ENCODE data around the gene SLC38A11. TPM values are rescaled to one million over a fixed set of nuclear protein-coding genes. Genes with fewer than 3 reads are reported as not detected.
"Not testable (repeated sequence)": the region's sequence is repeated elsewhere in the genome, so short reads cannot be mapped to it uniquely, and the experiment has no call there.

SLC38A11 gene
- total RNA-seq, 2 experiments from 2014 or later = not detected

DNA sequence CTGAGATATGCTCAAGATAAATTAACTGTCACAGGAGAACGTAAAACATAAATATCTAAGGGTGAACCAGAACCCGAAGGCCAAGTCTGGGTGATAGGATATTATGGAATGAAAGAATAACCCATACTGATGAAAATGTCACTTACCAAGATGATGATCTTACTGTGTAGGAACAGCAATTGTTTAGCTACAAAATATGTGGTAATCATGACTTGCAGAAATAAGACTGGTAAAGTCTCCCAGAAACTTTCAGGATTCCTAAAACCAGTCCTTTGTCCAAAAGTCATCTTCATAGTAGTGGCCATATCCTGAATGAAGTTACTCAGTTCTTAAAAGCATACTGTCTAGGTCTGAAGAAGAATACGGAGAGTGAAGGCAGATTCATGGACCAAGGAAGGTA lies 30.7 kb upstream of the SLC38A11 start:
- DNase-seq (ENCODE audit: low spot score); H3K27ac ChIP-seq (ENCODE audit: low read depth, low read length, poor library complexity, severe bottlenecking); H3K36me3 ChIP-seq (ENCODE audit: insufficient read depth, low read length); H3K9me2 ChIP-seq (ENCODE audit: insufficient read depth, low read length); H3K79me2 ChIP-seq (ENCODE audit: insufficient read depth, low read depth, low read length); H3K4me1 ChIP-seq (ENCODE audit: insufficient read depth, low read length, poor library complexity, severe bottlenecking); H3K4me2 ChIP-seq (ENCODE audit: low read length); H3K9me3 ChIP-seq (ENCODE audit: low read length); H4K20me1 ChIP-seq (ENCODE audit: insufficient read depth, low read length); BruUV-seq (replicated peaks); intact Hi-C loops (cut with micrococcal nuclease; ENCODE audit: unreplicated experiment); H3K4me3 ChIP-seq (ENCODE audit: low read depth, low read length, poor library complexity, severe bottlenecking); H2AFZ ChIP-seq (ENCODE audit: low read length); CTCF ChIA-PET (ENCODE audit: unreplicated experiment): not testable (repeated sequence)
- POLR2A ChIA-PET = interaction anchor here (1.4 kb wide), 1 partner anchor 8 kb away, joined by 3 read pairs; no protein-coding TSS in a partner anchor

DNA sequence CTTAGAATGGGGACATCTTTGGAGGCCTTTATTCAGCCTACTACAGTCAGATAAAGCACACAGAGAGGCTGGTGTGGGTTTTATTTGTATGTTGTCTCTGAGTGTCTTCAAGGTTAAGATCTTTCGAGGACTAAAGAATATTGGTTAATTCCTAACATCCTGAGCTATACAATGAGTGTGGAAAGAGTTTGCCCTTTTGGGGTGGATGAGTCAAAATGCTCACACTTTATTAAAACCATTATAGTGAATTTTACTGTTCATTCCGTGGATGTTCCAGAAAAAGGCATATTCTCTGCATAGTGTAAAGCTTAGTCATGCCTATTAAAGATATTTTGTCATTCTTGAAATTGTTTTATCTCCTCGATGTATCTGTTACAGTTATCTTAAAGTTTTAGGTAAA lies 29.1 kb upstream of the SLC38A11 start:
- DNase-seq (ENCODE audit: low spot score) = no peak
- ChIA-PET CTCF (ENCODE audit: unreplicated experiment) (no interaction called here), POLR2A (interaction anchor here (0.6 to 1.4 kb wide), 2 partner anchors 10 to 388 kb away, joined by 3 read pairs; no protein-coding TSS in a partner anchor)
- intact Hi-C loops (cut with micrococcal nuclease; ENCODE audit: unreplicated experiment) = no loop called here
- no peaks in the 10 kb centered on the region for H4K20me1 ChIP-seq (ENCODE audit: insufficient read depth, low read length)
- H3K4me2 ChIP-seq (ENCODE audit: low read length) = no peak overlapping the region
- no peak overlapping the region for H2AFZ ChIP-seq (ENCODE audit: low read length)
- no peaks in the 10 kb centered on the region for H3K4me1 ChIP-seq (ENCODE audit: insufficient read depth, low read length, poor library complexity, severe bottlenecking)
- TF ChIP-seq, protein P1, sequence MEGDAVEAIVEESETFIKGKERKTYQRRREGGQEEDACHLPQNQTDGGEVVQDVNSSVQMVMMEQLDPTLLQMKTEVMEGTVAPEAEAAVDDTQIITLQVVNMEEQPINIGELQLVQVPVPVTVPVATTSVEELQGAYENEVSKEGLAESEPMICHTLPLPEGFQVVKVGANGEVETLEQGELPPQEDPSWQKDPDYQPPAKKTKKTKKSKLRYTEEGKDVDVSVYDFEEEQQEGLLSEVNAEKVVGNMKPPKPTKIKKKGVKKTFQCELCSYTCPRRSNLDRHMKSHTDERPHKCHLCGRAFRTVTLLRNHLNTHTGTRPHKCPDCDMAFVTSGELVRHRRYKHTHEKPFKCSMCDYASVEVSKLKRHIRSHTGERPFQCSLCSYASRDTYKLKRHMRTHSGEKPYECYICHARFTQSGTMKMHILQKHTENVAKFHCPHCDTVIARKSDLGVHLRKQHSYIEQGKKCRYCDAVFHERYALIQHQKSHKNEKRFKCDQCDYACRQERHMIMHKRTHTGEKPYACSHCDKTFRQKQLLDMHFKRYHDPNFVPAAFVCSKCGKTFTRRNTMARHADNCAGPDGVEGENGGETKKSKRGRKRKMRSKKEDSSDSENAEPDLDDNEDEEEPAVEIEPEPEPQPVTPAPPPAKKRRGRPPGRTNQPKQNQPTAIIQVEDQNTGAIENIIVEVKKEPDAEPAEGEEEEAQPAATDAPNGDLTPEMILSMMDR (conservative IDR thresholded peaks at IDR 0.05; ENCODE audit: low read length) = no peak
- TF ChIP-seq EZH2phosphoT487 (IDR thresholded peaks at IDR 0.05; ENCODE audit: borderline replicate concordance, low read depth, low read length) = no peak
- no peak overlapping the region for H3K27ac ChIP-seq (ENCODE audit: low read depth, low read length, poor library complexity, severe bottlenecking)
- no peak overlapping the region for H3K4me3 ChIP-seq (ENCODE audit: low read depth, low read length, poor library complexity, severe bottlenecking)
- no peaks in the 10 kb centered on the region for H3K79me2 ChIP-seq (ENCODE audit: insufficient read depth, low read depth, low read length)
- BruUV-seq (replicated peaks) = no TSS peak
- H3K9me3 ChIP-seq (ENCODE audit: low read length) = no peaks in the 10 kb centered on the region
- H3K36me3 ChIP-seq (ENCODE audit: insufficient read depth, low read length) = no peaks in the 10 kb centered on the region
- H3K9me2 ChIP-seq (ENCODE audit: insufficient read depth, low read length) = no peaks in the 10 kb centered on the region

DNA sequence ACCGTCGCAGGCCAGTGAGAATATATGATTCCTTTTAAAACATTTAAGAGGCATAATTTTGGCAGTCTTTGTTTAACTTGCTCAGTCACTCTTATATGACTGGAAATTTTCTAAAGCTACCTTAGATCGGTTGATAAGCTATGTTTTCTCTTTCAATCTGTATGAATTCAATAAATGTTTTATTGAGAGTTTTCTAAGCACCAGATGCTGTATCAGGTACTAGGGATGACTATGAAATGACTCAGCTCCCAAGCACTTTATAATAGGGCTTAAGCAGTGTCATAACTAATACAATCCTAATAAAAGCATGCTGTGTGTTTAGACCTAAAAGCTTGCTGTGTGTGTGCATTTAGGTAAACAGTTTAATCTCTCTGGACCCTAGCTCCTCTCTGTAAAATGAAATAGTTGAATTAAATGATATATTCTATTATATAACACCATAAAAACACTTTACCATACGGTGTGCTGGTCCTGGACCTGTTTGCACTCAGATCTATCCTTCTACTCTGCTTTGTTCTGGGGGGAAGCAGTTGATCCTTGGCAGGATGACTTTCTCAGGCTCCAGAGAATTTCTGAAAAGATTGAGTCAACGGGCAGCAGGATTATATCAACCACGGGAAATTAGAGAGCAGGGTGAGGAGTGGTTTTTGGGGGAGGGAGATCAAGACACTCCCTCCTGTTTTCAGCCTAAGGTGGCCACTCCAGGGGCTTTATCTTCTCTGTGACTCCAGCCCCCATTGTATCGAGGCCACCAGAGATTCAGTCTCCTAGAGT lies 26.1 kb upstream of the SLC38A11 start:
- H3K27ac ChIP-seq (ENCODE audit: low read depth, low read length, poor library complexity, severe bottlenecking) = no peak overlapping the region
- no peak overlapping the region for H3K4me3 ChIP-seq (ENCODE audit: low read depth, low read length, poor library complexity, severe bottlenecking)
- H3K9me2 ChIP-seq (ENCODE audit: insufficient read depth, low read length) = no peaks in the 10 kb centered on the region
- H4K20me1 ChIP-seq (ENCODE audit: insufficient read depth, low read length) = no peaks in the 10 kb centered on the region
- H3K36me3 ChIP-seq (ENCODE audit: insufficient read depth, low read length) = no peaks in the 10 kb centered on the region
- H2AFZ ChIP-seq (ENCODE audit: low read length) = no peak overlapping the region
- ChIA-PET CTCF (ENCODE audit: unreplicated experiment) (no interaction called here), POLR2A (interaction anchor here (1.0 to 2.0 kb wide), 4 partner anchors 10 to 13 kb away, joined by 3 to 9 read pairs (median 5); no protein-coding TSS in a partner anchor)
- H3K4me1 ChIP-seq (ENCODE audit: insufficient read depth, low read length, poor library complexity, severe bottlenecking) = no peaks in the 10 kb centered on the region
- no peaks in the 10 kb centered on the region for H3K79me2 ChIP-seq (ENCODE audit: insufficient read depth, low read depth, low read length)
- no peak for TF ChIP-seq EZH2phosphoT487 (IDR thresholded peaks at IDR 0.05; ENCODE audit: borderline replicate concordance, low read depth, low read length)
- TF ChIP-seq, protein P1 (conservative IDR thresholded peaks at IDR 0.05; ENCODE audit: low read length) = no peak
- no TSS peak for BruUV-seq (replicated peaks)
- no peaks in the 10 kb centered on the region for H3K9me3 ChIP-seq (ENCODE audit: low read length)
- no peak overlapping the region for H3K4me2 ChIP-seq (ENCODE audit: low read length)
- intact Hi-C loops (cut with micrococcal nuclease; ENCODE audit: unreplicated experiment) = no loop called here
- no peak for DNase-seq (ENCODE audit: low spot score)

DNA sequence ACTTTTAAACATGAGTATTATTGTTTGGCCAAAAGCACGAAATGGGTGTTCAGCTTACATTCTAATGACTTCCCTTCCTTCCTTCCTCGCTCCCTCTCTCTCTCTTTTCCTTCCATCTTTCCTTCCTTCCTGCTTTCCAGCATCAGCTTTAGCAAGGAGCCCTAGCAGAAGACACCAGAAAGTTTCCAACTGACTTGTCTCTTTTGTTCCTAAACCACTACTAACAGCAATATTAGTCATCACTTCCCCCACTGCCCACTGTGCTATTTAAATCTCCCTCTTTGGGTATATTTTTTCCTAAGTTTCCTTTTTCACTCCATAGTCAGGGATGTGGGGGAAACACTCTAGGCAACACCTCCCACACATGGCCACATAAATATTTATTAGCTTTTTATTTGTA lies 25.4 kb upstream of the SLC38A11 start:
- DNase-seq (ENCODE audit: low spot score); H3K79me2 ChIP-seq (ENCODE audit: insufficient read depth, low read depth, low read length); intact Hi-C loops (cut with micrococcal nuclease; ENCODE audit: unreplicated experiment); H3K4me1 ChIP-seq (ENCODE audit: insufficient read depth, low read length, poor library complexity, severe bottlenecking); H3K36me3 ChIP-seq (ENCODE audit: insufficient read depth, low read length); H3K9me3 ChIP-seq (ENCODE audit: low read length); H3K9me2 ChIP-seq (ENCODE audit: insufficient read depth, low read length); H3K4me2 ChIP-seq (ENCODE audit: low read length); CTCF ChIA-PET (ENCODE audit: unreplicated experiment); H4K20me1 ChIP-seq (ENCODE audit: insufficient read depth, low read length); BruUV-seq (replicated peaks); H3K4me3 ChIP-seq (ENCODE audit: low read depth, low read length, poor library complexity, severe bottlenecking); H2AFZ ChIP-seq (ENCODE audit: low read length); H3K27ac ChIP-seq (ENCODE audit: low read depth, low read length, poor library complexity, severe bottlenecking): not testable (repeated sequence)
- POLR2A ChIA-PET = interaction anchor here (1.7 to 2.0 kb wide), 2 partner anchors 10 to 13 kb away, joined by 6 to 9 read pairs; no protein-coding TSS in a partner anchor

All from OCI-LY7 (cell line).